PC-3 (cell line): ENCODE results near the gene CYBC1. TPM values are rescaled to one million over a fixed set of nuclear protein-coding genes. Genes with fewer than 3 reads are reported as not detected.

Source experiments
- ATAC-seq: fragments of 200-7000 bp; cut with Tn5 transposase; 2 replicates; pipeline ENCODE4 v1.9.1; 2020; ENCODE audit warnings: mild to moderate bottlenecking, moderate library complexity
- BruUV-seq: library from RNA; stranded (reverse); fragments of 400-500 nt; replicated peaks from 2 replicates; lab custom pipeline; 2021; lab: Mats Ljungman, UMichigan
- CTCF ChIA-PET: fragments of 300-600 bp; sonication (Branson Sonifier 250); formaldehyde crosslinking; loops from one replicate; lab custom pipeline; 2022; ENCODE audit warnings: antibody characterized with exemption; lab: Charles Lee
- POLR2A ChIA-PET: fragments of 300-600 bp; sonication (Branson Sonifier 250); formaldehyde crosslinking; loops from one replicate; lab custom pipeline; 2022; ENCODE audit warnings: antibody characterized with exemption; ENCODE audit not compliant: unreplicated experiment; lab: Charles Lee
- DNase-seq: peaks from one replicate; pipeline ENCODE4 v3.0.0-alpha.2; 2015
- H2AFZ ChIP-seq: fragments of 300-600 bp; sonication (generic); 2 replicates; pipeline ENCODE4 v1.6.0; 2016; ENCODE audit warnings: antibody characterized with exemption, low read length
- H3F3A ChIP-seq: fragments of 300-600 bp; sonication (generic); one replicate; pipeline ENCODE4 v1.6.0; 2017; ENCODE audit warnings: antibody characterized with exemption, low read length, control low read depth, mild to moderate bottlenecking; ENCODE audit not compliant: unreplicated experiment
- H3K27ac ChIP-seq: fragments of 300-600 bp; sonication (generic); 2 replicates; pipeline ENCODE4 v1.5.1; 2016; ENCODE audit warnings: mild to moderate bottlenecking, low read length
- H3K27me3 ChIP-seq: fragments of 300-600 bp; sonication (generic); 2 replicates; pipeline ENCODE4 v1.6.1; 2016; ENCODE audit warnings: low read length, mixed read lengths
- H3K36me3 ChIP-seq: fragments of 300-600 bp; sonication (generic); 2 replicates; pipeline ENCODE4 v1.6.1; 2016; ENCODE audit warnings: low read depth, mixed run types, low read length, mixed read lengths
- H3K4me1 ChIP-seq: fragments of 300-600 bp; sonication (generic); 2 replicates; pipeline ENCODE4 v1.5.1; 2016; ENCODE audit warnings: low read length; ENCODE audit not compliant: insufficient read depth
- H3K4me2 ChIP-seq: fragments of 300-600 bp; sonication (generic); 2 replicates; pipeline ENCODE4 v1.6.0; 2016; ENCODE audit warnings: low read length
- H3K4me3 ChIP-seq: fragments of 300-600 bp; sonication (generic); 2 replicates; pipeline ENCODE4 v1.5.1; 2016; ENCODE audit warnings: mild to moderate bottlenecking, low read length, mixed read lengths
- H3K79me2 ChIP-seq: fragments of 300-600 bp; sonication (generic); 2 replicates; pipeline ENCODE4 v1.6.1; 2017; ENCODE audit warnings: low read length, mixed read lengths
- H3K9ac ChIP-seq: fragments of 300-600 bp; sonication (generic); 2 replicates; pipeline ENCODE4 v1.6.0; 2016; ENCODE audit warnings: mild to moderate bottlenecking, low read length
- H3K9me2 ChIP-seq: fragments of 300-600 bp; sonication (generic); replicated peaks from 2 replicates; pipeline ENCODE4 v1.6.1; 2016; ENCODE audit warnings: mixed run types, low read length, mixed read lengths
- H3K9me3 ChIP-seq: fragments of 300-600 bp; sonication (generic); 2 replicates; pipeline ENCODE4 v1.6.1; 2016; ENCODE audit warnings: low read length, mixed read lengths
- H4K20me1 ChIP-seq: fragments of 300-600 bp; sonication (generic); 2 replicates; pipeline ENCODE4 v1.6.1; 2016; ENCODE audit warnings: low read length, mixed read lengths
- CTCF ChIP-seq: fragments of 300-600 bp; sonication (generic); conservative IDR thresholded peaks from 2 replicates; pipeline ENCODE4 v1.5.1; 2017; ENCODE audit warnings: antibody characterized with exemption, low read depth, mild to moderate bottlenecking, low read length
- EZH2 ChIP-seq: fragments of 300-600 bp; sonication (generic); IDR thresholded peaks from one replicate; pipeline ENCODE4 v1.6.1; 2017; ENCODE audit warnings: antibody characterized with exemption, mild to moderate bottlenecking, low read length; ENCODE audit not compliant: unreplicated experiment
- EZH2phosphoT487 ChIP-seq: fragments of 300-600 bp; sonication (generic); IDR thresholded peaks from 2 replicates; pipeline ENCODE4 v1.6.1; 2018; ENCODE audit warnings: mild to moderate bottlenecking, antibody characterized with exemption, low read length, borderline replicate concordance
- intact Hi-C: fragments of 100-400 bp; cut with micrococcal nuclease; formaldehyde crosslinking; loops from 2 replicates; pipeline ENCODE4 v1.9.0; 2023
- total RNA-seq: library from RNA; depleted of rRNA; stranded (reverse); fragments of >200 nt; gene quantifications from 2 replicates; pipeline ENCODE4 v1.2.3, GENCODE V29; 2014

CYBC1 gene
- total RNA-seq, 1 experiment from 2014 or later: 77.2 TPM

GRCh38 chr17:82496529-82497434 is 46.2 kb upstream of the CYBC1 start:
- peak overlapping the region; percentile 69 for H3K4me3 ChIP-seq
- peaks cover 11% of the 10 kb centered on the region for H3F3A ChIP-seq
- H3K9me3 ChIP-seq: no peaks in the 10 kb centered on the region
- BruUV-seq: no TSS peak
- no peaks in the 10 kb centered on the region for H3K79me2 ChIP-seq
- DNase-seq (peak; percentile 93), ATAC-seq (peak; percentile 30)
- ChIA-PET CTCF (no interaction called here), POLR2A (no interaction called here)
- no peaks in the 10 kb centered on the region for H3K9me2 ChIP-seq
- peaks cover 27% of the 10 kb centered on the region for H3K4me1 ChIP-seq
- TF ChIP-seq CTCF (no peak), EZH2phosphoT487 (no peak), EZH2 (no peak)
- H2AFZ ChIP-seq: peak overlapping the region; percentile 88
- H3K27me3 ChIP-seq: no peaks in the 10 kb centered on the region
- H3K9ac ChIP-seq: peak overlapping the region; percentile 63
- intact Hi-C loops: loop anchor here (10.0 kb wide), 1 partner anchor 82 kb away; the partner anchor contains the start of genes HEXD and OGFOD3
- no peak overlapping the region for H3K27ac ChIP-seq
- no peaks in the 10 kb centered on the region for H4K20me1 ChIP-seq
- no peaks in the 10 kb centered on the region for H3K36me3 ChIP-seq
- H3K4me2 ChIP-seq: peak overlapping the region; percentile 96

GRCh38 chr17:82495844-82496528 is 45.4 kb upstream of the CYBC1 start:
- no peak for ATAC-seq
- Histone ChIP-seq H3K27ac (no peak overlapping the region), H3K4me3 (no peak overlapping the region), H3K9me2 (no peaks in the 10 kb centered on the region), H3K9ac (no peak overlapping the region), H4K20me1 (no peaks in the 10 kb centered on the region), H3K36me3 (no peaks in the 10 kb centered on the region), H3F3A (peaks cover 12% of the 10 kb centered on the region), H3K79me2 (no peaks in the 10 kb centered on the region), H3K4me2 (no peak overlapping the region), H2AFZ (no peak overlapping the region), H3K9me3 (no peaks in the 10 kb centered on the region), H3K4me1 (peaks cover 27% of the 10 kb centered on the region), H3K27me3 (no peaks in the 10 kb centered on the region)
- no TSS peak for BruUV-seq
- no peak for TF ChIP-seq EZH2phosphoT487
- TF ChIP-seq CTCF: no peak
- no peak for TF ChIP-seq EZH2
- ChIA-PET CTCF (interaction anchor here (0.5 to 0.6 kb wide), 2 partner anchors 33 to 126 kb away, joined by 3 read pairs; no protein-coding TSS in a partner anchor), POLR2A (no interaction called here)
- intact Hi-C loops: loop anchor here (2.0 to 10.0 kb wide), 3 partner anchors 33 to 81 kb away; partner anchors contain the start of genes HEXD and OGFOD3
- DNase-seq: no peak
